Measurements from ENCODE around the gene TGM5. TPM values are rescaled to one million over a fixed set of nuclear protein-coding genes. Genes with fewer than 3 reads are reported as not detected.

The TGM5 gene
- total RNA-seq = not detected in 2 replicates

GRCh38 chr15:43266834-43267233 is at the start of gene TGM5:
Gene TGM5, minus strand, starts transcription at chr15:43266928. Its CDS starts 79 bp downstream, at chr15:43266849.

GRCh38 chr15:43302205-43302817 is 35.6 kb upstream of the TGM5 start, which contains the start of gene TGM7:
Gene TGM7, minus strand, starts transcription at chr15:43302255.

GRCh38 chr15:43220991-43221403 is 45.7 kb downstream of the TGM5 start, which contains the start of gene EPB42:
Gene EPB42, minus strand, starts transcription at chr15:43221018. Its CDS starts 193 bp downstream, at chr15:43220825.

GRCh38 chr15:43185157-43186002 is 81.3 kb downstream of the TGM5 start, which contains the start of gene CCNDBP1:
Gene CCNDBP1, plus strand, starts transcription at chr15:43185403. Its CDS starts 96 bp downstream, at chr15:43185499.

Small RNA genes within 50 kb of the gene (small RNA-seq; reads per million reads assigned to genes)
- gene RF00019 (ENCODE audit: low replicate concordance) = not detected

Other genes starting within 250 kb of the TGM5 start
- gene UBR1, start 160.9 kb downstream of the TGM5 start, total RNA-seq = 29.5 and 58.6 TPM in 2 replicates
- 11.4 and 25.8 TPM in 2 replicates for gene TMEM62, start 133.3 kb downstream of the TGM5 start, total RNA-seq
- 66.5 and 79.0 TPM in 2 replicates for gene CCNDBP1, start 81.5 kb downstream of the TGM5 start, total RNA-seq
- not detected in 2 replicates for gene EPB42, start 45.9 kb downstream of the TGM5 start, total RNA-seq
- not detected in 2 replicates for gene TGM7, start 35.3 kb upstream of the TGM5 start, total RNA-seq
- 5.5 and 9.9 TPM in 2 replicates for gene LCMT2, start 63.6 kb upstream of the TGM5 start, total RNA-seq
- 25.5 and 32.6 TPM in 2 replicates for gene ZSCAN29, start 104.1 kb upstream of the TGM5 start, total RNA-seq
- 5.5 and 13.9 TPM in 2 replicates for gene TUBGCP4, start 104.2 kb upstream of the TGM5 start, total RNA-seq
- 73.1 and 81.0 TPM in 2 replicates for gene TP53BP1, start 226.2 kb upstream of the TGM5 start, total RNA-seq

All from placental pericyte (primary cell).